HL-60/S4 treated with phorbol 12-myristate 13-acetate at 8.2 ng/mL for 4 days and 3 days (cell line): Measurements from ENCODE around the gene MAP3K20.
"Not testable (repeated sequence)": the region's sequence is repeated elsewhere in the genome, so short reads cannot be mapped to it uniquely, and the experiment has no call there.

Experiments
- in situ Hi-C: fragments of 300-500 bp; cut with MboI; formaldehyde crosslinking; loops from 2 replicates; pipeline ENCODE4 v1.15.0; 2022; ENCODE audit warnings: low sequenced_read_pairs

Gene MAP3K20

DNA sequence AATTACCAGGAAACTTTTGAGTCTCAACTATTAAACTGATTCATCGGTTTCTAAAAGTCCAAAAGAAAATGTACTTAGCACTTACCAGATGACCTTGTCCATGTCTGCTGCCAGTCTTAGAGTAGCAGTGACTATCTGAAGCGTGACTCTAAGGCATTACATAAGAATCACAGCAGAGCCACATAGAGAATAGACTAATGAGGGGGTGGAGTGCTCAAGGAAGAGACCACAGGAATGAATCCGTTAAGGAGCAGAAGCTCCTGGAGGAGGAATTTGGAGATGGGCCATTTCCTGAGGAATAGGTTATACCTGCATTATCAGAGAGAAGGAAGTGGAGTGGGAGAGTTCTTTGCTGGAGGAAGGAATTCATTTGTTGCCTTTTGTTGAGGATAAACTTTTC lies 116.0 kb downstream of the MAP3K20 start:
- in situ Hi-C loops, result no loop called here

DNA sequence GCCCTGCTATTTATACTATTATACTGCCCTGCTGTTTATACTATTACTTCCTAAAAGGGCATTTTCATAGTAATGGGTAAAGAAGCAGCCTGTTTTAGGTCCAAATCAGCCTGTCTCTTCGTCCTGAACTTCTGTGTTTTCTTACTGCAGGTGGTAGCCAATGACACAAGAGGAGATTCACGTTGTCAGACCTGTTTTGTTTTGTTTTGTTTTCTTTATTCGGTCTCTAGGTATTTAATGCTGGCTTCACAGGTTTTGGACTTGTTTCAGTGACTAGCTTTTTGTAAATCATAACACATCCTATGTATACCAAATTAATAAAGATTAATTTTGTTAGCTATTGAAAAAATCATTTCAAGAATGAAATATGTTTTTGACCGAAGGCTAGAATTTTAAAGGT lies 116.4 kb downstream of the MAP3K20 start:
- in situ Hi-C loops, result no loop called here

DNA sequence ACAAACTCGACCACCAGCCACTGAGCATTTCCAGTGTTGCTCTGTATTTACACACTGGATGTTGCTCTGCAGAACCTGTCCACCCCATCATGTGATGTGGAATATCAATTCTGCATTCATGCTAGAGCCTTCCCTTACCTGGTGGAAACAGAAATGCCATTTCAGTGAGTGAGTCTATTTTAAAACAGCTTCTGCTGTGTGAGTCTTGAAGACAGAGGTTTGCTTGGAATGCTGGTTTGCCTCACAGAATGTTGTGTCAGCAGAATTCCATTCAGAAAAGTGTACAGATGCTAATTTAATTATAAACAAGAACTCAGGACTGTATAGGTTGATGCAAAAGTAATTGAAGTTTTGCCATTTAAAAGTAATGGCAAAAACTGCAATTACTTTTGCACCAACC lies 118.3 kb downstream of the MAP3K20 start:
- in situ Hi-C loops, result no loop called here

DNA sequence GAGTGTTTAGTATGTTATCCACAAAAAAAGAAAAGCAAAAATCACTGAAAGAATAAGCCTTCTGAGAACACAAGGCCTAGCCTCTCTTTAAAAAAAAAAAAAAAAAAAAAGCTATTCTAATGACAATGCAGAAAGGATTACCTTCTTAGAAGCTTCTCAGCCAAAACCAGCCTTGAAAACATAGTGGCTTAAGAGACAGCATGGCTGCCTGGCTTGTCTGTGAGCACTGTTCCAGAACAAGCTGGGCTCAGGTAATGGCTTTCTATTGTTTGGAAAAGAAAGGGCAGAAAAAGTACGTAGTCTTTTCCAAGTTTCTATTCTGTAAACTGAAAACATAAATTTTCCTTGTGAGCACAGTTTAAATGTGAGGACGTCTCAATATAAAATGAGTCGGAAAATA lies 119.5 kb downstream of the MAP3K20 start:
- in situ Hi-C loops, result no loop called here

DNA sequence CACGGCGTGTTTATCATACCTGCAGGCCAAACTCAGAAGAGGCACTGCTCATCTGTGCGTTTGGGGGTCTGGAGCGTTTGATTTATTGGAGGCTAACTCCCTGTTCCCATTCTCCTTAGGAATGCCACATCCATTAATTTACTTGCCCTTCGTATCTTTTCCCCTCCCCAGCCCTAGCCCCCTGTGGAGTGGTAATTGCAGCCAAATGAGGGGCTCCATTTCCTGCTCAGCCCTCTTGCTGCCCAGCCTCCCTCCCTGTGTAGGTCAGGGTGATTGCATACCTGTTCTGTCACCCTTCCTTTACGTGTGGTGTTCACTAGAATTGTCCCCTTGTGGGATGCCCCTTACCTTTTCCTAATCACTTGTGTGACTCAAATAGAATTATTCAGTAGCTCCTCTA lies 120.4 kb downstream of the MAP3K20 start:
- in situ Hi-C loops, result no loop called here

DNA sequence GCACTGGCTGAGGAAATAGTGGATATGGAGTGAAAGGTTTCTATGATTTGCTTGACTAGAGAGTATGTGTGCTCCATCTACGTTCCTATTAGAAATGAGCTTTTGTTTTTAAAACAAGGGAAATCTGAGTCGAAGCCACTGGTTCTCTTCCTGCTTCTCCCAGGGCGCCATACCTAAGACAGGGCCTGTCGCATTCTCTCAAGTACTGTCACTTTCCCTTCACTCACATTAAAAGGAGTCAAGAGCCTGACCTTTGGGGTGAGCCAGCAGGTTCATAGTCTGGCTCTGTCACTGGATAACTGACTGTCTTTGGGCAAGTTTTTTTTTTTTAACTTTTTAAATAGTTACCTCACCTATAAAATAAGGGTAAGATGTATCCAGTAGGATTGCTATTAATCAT lies 121.0 kb downstream of the MAP3K20 start:
- in situ Hi-C loops, result no loop called here

DNA sequence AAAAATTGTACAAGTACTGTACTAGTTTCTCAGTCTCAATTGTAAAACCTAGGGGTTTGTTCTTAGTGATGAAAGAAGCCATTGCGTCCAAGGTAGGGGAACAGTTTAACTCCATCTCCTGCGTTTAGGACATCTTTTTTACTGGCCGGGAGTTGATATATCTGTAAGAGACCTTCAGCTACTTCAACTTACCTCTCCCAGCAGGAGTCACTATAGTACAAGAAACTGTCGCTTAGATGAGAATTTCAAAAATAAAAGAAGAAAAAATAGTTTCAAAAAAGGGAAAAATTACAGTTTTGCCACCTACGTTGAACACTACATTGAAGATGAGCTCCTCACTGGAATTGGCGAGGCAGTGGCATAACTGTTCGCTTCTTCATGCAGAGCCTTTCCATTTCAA lies 122.7 kb downstream of the MAP3K20 start:
- in situ Hi-C loops, result no loop called here

DNA sequence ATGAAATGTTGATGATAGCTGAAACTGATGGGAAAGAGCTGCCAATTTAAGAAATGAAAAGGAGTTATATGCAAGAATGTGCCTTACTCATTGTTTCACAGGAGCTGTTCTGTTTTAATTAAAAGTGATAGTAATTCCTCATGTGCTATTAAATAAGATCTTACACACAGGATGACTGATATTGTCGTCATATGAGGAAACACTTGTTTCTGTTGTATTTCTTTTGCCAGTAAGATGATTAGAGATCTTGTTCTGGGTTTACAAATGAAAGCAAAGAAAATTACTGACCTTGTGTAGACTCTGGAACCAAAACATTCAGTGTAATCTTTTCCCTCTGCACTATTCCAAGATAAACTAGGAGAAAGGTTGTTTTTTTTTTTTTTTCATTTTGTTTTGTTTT lies 123.6 kb downstream of the MAP3K20 start:
- in situ Hi-C loops, result no loop called here

DNA sequence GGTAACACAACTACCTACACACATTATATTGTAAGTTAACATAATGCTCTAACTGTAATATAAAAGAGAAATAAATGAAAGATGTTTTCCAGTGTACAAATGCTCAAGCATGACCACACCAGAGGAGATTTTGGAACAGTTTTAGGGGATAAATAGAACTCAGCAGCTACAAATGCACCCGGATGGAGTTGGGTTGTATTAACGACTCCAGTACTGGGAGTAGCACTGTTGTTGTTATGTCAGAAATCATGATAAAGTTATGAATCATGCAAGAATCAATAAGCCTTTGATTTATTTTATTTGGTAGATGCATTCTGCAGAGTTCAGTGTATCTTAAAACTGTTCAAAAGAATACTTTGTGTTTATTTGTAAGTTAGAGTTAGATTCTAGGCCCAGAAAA lies 126.9 kb downstream of the MAP3K20 start:
- in situ Hi-C loops, result no loop called here

DNA sequence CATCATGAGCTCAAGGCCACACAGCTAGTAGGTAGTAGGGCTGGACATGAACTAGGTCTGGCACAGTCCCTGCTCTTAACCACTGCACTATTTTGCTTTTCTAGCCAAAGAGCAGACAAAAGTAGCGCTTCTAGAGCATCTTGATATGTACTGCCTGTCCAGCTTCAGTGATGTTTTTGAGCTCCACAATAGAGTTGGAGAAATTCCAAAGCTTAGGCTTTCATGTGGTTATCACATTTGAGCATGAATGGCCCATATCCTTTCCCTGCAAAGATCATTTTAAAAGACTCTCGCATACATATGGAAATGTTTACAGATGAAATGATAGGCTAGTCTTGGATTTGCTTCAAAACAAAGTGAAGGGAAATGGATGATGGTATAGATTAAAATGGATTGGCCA lies 128.7 kb downstream of the MAP3K20 start:
- in situ Hi-C loops, result no loop called here

DNA sequence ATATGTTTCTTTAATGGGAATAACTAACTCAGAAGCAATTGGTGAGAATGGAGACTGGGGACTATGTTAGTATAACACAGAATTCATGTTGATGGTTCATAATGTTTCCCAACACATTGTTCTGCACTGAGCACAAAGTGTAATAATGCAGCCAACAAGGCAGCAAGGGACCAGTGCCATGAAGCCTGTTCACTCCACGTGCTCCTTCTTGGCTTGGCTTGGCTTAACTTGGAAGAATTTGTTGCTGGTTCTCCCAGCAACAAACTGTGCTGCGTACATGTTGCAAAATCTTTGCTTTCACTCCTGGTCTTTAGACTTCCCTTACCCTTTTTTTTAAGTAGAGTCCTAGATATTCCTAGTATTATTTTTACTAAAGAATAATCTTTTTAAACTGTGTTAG lies 129.7 kb downstream of the MAP3K20 start:
- in situ Hi-C loops, result no loop called here

DNA sequence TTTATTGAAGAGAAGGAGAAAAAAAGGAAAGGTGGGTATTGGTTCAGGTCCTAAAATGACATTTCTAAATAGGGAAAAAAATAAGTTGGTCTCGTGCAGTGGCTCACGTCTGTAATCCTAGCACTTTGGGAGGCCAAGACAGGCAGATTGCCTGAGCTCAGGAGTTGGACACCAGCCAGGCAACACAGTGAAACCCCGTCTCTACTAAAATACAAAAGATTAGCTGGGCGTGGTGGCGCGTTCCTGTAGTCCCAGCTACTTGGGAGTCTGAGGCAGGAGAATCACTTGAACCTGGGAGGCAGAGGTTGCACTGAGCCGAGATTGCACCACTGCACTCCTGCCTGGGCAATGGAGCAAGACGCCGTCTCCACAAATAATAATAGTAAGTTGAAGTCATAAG lies 131.5 kb downstream of the MAP3K20 start:
- in situ Hi-C loops, result not testable (repeated sequence)

DNA sequence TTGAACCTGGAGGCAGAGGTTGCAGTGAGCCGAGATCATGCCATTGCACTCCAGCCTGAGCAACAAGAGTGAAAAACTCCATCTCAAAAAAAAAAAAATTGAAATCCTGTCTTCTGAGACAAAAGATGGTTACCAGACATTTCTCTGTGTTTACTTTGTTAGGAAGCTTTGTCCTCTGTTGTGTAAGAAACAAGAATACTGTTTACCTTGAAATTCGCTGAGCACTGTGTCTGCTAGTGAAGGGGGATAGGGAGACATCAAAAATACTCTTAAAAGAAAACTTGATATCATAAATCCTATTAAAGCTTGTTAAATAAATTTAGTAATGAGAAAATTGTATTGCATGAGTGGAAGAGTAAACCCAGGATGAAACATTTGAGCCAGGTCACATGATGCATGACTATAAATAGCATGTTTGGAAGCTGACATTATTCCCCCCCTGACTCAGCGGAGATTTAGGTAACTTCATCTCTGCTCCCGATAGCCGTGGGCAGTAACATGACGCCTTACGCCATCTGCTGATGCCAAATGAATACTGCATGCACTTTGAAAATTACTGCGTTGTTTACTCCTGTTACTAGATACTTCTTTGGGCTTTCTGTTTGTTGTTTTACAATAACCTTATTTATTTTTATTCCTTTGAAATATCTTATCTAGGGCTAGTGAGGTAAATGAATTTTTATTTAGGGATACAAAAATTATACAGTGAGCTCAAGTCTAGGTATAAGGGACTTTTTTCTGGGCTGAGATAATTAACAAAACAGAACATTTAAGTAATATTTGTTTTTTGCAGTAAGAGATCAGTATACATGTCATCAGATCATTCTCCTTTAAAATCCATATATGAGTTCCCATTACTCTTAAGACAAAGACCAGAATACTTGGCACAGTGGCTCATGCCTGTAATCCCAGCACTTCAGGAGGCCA lies 134.9 kb downstream of the MAP3K20 start:
- in situ Hi-C loops, result loop anchor here (5.0 kb wide), 1 partner anchor 183 kb away; no protein-coding TSS in a partner anchor

DNA sequence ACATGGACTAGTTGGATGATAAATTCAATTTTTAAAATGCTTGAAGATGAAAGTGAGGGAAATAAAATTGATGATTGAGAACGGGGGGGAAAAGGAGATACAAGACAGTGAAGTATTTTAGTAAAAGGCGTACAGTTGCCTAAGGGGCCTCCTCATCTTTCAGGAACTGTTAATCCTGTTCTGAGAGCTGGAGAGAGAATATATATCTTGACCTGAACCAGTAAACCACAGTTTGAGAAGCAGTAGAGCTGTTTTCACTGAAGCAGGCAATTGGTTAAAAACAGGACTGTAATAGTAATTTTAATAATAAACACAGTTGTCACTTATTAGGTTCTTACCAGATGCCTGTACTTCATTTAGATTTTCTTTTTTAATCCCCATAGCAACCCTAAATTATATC lies 137.5 kb downstream of the MAP3K20 start:
- in situ Hi-C loops, result loop anchor here (5.0 kb wide), 1 partner anchor 186 kb away; no protein-coding TSS in a partner anchor

DNA sequence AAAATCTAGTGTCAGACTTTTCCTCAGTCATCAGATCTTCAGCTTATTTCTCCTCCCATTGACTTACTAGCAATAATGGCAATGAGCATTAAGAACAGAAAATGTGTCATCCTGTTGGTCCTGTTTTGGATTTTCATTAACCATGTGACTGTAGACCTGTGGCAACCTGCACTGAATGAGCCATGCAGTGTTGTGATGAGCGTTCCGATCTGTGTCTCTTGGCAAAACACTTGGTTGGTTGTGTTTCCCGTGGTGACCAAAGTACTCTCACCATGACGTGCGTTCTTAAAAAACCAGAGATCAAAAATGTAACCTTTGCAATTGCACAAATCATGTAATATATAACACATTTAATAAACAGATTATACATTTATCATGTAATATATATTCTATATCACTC lies 138.6 kb downstream of the MAP3K20 start:
- in situ Hi-C loops, result loop anchor here (5.0 kb wide), 1 partner anchor 187 kb away; no protein-coding TSS in a partner anchor

DNA sequence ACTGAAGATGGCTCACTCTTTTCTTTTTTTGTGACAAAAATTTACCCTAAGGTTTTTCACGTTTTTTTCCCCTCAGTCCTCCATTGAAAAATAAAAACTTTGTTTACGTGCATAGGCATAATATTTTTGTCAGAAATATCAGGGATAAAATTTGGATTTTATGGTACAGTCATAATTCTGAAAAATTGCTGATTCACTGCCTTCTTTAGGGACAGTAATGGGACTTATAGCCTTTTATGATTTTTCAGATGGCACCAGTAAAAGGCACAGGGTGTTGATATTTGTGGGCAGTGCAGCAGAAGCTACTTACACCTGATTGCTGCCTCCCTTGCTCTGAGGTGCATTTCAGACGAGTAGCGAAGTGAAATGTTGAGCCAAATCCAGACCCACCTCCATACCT lies 139.7 kb downstream of the MAP3K20 start:
- in situ Hi-C loops, result no loop called here

DNA sequence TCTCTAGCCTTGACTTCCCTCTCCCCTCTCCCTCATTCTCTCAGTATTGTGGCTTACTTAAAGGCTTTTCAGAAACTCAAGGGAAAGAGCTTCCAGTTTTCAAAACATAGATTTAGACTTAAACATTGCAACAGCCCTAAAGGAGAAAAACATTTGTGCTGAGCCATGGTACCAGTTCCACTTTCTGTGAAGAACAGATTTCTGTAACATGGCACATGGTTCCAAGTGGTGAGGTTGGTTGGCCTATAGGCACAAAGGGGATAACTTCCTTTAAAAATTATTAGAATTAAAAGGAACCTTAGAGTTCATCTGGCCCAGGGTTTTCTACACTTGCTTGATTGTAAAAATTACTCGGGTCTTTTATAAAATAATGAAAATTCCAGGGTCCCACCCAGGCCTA lies 140.4 kb downstream of the MAP3K20 start:
- in situ Hi-C loops, result no loop called here

DNA sequence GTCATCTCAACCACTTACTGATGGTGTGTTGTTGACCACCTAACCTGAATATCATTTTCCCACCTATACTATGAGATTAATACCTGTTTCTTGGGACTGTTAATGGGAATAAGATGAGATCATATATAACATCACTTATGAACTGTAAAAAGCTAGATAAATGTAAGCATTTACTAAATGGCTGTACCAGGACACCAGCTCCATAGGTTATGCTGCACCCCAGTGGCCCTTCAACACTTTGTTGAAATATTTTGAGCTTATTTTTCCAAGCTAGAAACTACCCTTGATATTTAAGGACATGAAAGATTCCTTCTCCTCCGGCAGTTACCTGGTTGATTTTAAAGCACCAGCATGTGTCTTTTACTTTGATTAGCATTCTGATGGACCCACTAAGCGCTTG lies 141.0 kb downstream of the MAP3K20 start:
- in situ Hi-C loops, result no loop called here

DNA sequence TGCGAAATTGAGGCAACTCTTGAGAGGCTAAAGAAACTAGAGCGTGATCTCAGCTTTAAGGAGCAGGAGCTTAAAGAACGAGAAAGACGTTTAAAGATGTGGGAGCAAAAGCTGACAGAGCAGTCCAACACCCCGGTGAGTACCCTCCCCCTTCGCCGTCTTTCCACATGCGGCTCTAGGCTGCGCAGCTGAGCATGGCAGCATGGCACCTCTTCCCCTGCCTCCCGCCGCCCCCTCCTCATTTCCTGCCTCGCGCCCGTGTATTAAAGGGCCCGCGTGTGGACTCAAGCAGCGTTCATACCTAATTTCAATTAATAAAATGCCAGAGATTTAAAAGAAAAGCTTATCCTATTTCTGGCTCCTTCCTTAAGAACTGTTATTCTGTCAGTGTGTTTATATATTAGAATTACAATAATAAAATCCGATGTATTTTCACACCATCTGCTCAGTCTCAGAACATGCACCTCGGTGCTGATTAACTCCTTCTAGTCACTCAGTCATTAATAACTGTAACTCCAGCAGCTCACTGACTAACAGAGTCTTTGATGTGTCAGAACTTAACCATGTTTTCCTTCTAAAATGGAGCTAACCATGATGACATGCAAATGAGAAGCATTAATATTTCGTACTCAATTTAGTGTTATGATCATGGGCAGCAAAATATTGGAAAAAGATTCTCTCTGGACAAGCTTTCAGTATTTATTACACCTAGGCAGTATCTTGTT lies 141.6 kb downstream of the MAP3K20 start:
- in situ Hi-C loops, result no loop called here

DNA sequence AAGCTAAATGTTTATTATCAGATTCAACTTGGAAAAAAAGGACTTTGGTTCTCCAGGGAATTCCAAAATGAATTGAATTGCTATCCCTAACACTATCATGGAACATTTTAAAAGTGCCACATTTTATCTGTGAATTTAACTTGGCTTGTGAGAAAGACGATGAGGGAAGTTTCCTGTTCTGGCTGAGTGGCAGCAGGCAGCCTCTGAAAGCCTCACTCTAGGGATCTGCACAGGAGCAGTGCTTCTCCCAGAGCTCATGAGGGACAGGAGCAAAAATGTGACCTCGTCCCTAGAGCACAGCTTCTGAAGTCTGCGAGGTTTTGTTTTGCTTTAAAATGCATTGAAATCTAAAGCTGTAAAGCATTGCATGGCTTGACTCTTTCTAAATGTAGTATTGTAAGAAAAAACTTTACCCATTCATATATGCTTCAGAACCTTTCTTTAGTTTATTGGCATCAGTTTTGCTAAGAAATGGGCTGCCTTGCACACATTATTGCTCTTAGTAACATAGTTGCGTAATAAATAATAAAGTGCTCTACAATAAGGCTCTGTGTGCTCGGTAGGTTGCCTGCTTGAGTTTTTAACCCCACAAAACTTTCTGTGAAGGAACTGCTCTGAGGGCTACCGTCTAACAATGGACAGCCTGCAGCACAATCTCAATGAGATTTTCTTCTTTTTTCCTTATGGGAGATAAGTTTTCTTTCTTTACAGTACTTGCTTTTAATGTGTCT lies 142.8 kb downstream of the MAP3K20 start:
- in situ Hi-C loops, result no loop called here

DNA sequence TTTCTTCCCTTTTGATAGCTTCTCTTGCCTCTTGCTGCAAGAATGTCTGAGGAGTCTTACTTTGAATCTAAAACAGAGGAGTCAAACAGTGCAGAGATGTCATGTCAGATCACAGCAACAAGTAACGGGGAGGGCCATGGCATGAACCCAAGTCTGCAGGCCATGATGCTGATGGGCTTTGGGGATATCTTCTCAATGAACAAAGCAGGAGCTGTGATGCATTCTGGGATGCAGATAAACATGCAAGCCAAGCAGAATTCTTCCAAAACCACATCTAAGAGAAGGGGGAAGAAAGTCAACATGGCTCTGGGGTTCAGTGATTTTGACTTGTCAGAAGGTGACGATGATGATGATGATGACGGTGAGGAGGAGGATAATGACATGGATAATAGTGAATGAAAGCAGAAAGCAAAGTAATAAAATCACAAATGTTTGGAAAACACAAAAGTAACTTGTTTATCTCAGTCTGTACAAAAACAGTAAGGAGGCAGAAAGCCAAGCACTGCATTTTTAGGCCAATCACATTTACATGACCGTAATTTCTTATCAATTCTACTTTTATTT lies 145.6 kb downstream of the MAP3K20 start:
- in situ Hi-C loops, result no loop called here
